Measurements from ENCODE around the gene PDE4D.

The PDE4D gene

DNA sequence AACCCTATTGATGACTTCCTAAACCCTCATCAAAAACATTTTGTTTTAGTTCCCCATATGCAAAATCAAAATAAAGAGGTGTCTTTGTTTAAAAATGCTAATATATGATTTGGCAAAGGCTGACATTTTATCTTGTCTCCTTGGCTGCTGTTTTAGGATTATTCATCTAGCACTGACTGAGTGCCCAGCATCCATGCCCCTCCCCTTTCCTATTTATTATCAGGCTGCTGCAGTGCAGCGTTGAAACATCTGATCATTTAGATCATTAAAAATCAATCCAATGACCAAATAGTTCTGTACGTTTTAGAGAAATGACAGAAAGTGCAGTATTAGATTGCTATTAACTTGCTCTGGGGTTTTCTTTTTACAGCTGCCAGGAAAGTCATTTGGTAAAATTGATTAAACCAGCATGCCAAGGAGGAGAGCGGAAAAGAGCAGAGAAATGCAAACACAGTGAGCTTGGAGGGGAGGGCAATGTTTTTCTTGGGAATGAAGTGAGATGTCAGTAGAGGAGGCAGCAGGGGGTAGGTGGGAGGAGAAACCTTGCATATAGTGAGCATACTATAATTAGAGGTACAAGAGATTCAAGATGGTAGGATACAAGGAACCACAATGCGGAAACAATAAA is 286.3 kb downstream of the PDE4D start:
- Histone ChIP-seq H3K23ac (ENCODE audit: low read depth, low read length, poor library complexity) (no peak overlapping the region), H4K8ac (ENCODE audit: low read depth, low read length) (no peak overlapping the region), H3K9me3 (replicated peaks in 1 of 2; ENCODE audit: control insufficient read depth in 2 of 2, insufficient read depth in 1 of 2, low read depth in 1 of 2, low read length in 2 of 2) (no peaks in the 10 kb centered on the region), H2BK15ac (ENCODE audit: low read length) (no peak overlapping the region), H2AK5ac (ENCODE audit: low read depth, low read length) (no peak overlapping the region), H3K18ac (ENCODE audit: low read length) (no peak overlapping the region), H2BK120ac (ENCODE audit: low read depth, low read length) (no peak overlapping the region), H3K27ac (replicated peaks; ENCODE audit: low read length) (no peak overlapping the region), H3K9ac (ENCODE audit: low read depth, low read length, poor library complexity) (no peak overlapping the region), H3K4me3 (ENCODE audit: low read length in 2 of 2) (no peak overlapping the region), H3K79me1 (ENCODE audit: low read depth, low read length) (no peaks in the 10 kb centered on the region), H3K14ac (ENCODE audit: low read length) (no peak overlapping the region), H3K4me1 (ENCODE audit: control insufficient read depth in 2 of 2, insufficient read depth in 1 of 2, low read depth in 1 of 2, low read length in 2 of 2) (no peaks in the 10 kb centered on the region), H2AFZ (ENCODE audit: low read length) (no peak overlapping the region), H3K4ac (ENCODE audit: low read length) (no peak overlapping the region), H2BK12ac (ENCODE audit: low read length) (no peak overlapping the region), H3K4me2 (ENCODE audit: insufficient read depth, low read length, poor library complexity, severe bottlenecking) (no peak overlapping the region), H3K27me3 (ENCODE audit: control insufficient read depth in 3 of 3, insufficient read depth in 3 of 3, low read depth in 1 of 3, low read length in 3 of 3) (no peaks in the 10 kb centered on the region), H2BK5ac (ENCODE audit: low read length) (no peak overlapping the region), H4K91ac (ENCODE audit: low read depth, low read length, poor library complexity) (no peak overlapping the region), H3K36me3 (replicated peaks in 1 of 2; ENCODE audit: control insufficient read depth in 2 of 2, insufficient read depth in 2 of 2, low read length in 2 of 2) (no peaks in the 10 kb centered on the region)
- WGBS, 2 donors (ENCODE audit: extremely low coverage in 2 of 2, insufficient read length in 2 of 2, insufficient replicate concordance in 1 of 2): no CpG with 5 or more reads among the region's 4 CpGs
- no peak for DNase-seq (ENCODE audit: low spot score)

DNA sequence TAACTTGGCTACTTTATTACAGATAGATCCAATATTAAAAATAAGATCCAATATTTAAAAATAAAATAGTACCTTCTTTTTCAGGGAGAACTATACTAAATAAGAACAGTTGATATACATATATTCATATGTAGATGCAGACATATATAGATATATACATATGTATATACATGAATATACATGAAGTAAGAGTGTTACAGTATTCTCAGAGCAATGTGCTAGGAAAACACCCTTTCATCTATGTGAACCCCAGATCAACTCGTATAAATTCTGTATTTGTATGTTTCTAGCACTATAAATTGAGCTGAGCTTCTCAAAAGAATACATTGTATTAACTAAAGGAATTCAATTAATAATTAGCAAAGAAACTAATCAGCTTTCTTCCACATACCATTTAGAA is 287.6 kb downstream of the PDE4D start:
- H3K4me3 ChIP-seq (ENCODE audit: low read length in 2 of 2): no peak overlapping the region
- H3K9me3 ChIP-seq (replicated peaks in 1 of 2; ENCODE audit: control insufficient read depth in 2 of 2, insufficient read depth in 1 of 2, low read depth in 1 of 2, low read length in 2 of 2): no peaks in the 10 kb centered on the region
- H4K8ac ChIP-seq (ENCODE audit: low read depth, low read length): no peak overlapping the region
- H3K27ac ChIP-seq (replicated peaks; ENCODE audit: low read length): no peak overlapping the region
- H3K9ac ChIP-seq (ENCODE audit: low read depth, low read length, poor library complexity): no peak overlapping the region
- no peak overlapping the region for H3K4ac ChIP-seq (ENCODE audit: low read length)
- DNase-seq (ENCODE audit: low spot score): no peak
- no peak overlapping the region for H2BK15ac ChIP-seq (ENCODE audit: low read length)
- no peak overlapping the region for H2BK5ac ChIP-seq (ENCODE audit: low read length)
- H2AK5ac ChIP-seq (ENCODE audit: low read depth, low read length): no peak overlapping the region
- H3K4me2 ChIP-seq (ENCODE audit: insufficient read depth, low read length, poor library complexity, severe bottlenecking): no peak overlapping the region
- no peak overlapping the region for H4K91ac ChIP-seq (ENCODE audit: low read depth, low read length, poor library complexity)
- no peaks in the 10 kb centered on the region for H3K27me3 ChIP-seq (ENCODE audit: control insufficient read depth in 3 of 3, insufficient read depth in 3 of 3, low read depth in 1 of 3, low read length in 3 of 3)
- no peaks in the 10 kb centered on the region for H3K36me3 ChIP-seq (replicated peaks in 1 of 2; ENCODE audit: control insufficient read depth in 2 of 2, insufficient read depth in 2 of 2, low read length in 2 of 2)
- H2AFZ ChIP-seq (ENCODE audit: low read length): no peak overlapping the region
- no peak overlapping the region for H3K18ac ChIP-seq (ENCODE audit: low read length)
- H2BK12ac ChIP-seq (ENCODE audit: low read length): no peak overlapping the region
- no peak overlapping the region for H3K14ac ChIP-seq (ENCODE audit: low read length)
- H3K79me1 ChIP-seq (ENCODE audit: low read depth, low read length): no peaks in the 10 kb centered on the region
- H2BK120ac ChIP-seq (ENCODE audit: low read depth, low read length): no peak overlapping the region
- no peaks in the 10 kb centered on the region for H3K4me1 ChIP-seq (ENCODE audit: control insufficient read depth in 2 of 2, insufficient read depth in 1 of 2, low read depth in 1 of 2, low read length in 2 of 2)
- no CpG with 5 or more reads among the region's 1 CpG for WGBS, 2 donors (ENCODE audit: extremely low coverage in 2 of 2, insufficient read length in 2 of 2, insufficient replicate concordance in 1 of 2)
- no peak overlapping the region for H3K23ac ChIP-seq (ENCODE audit: low read depth, low read length, poor library complexity)

DNA sequence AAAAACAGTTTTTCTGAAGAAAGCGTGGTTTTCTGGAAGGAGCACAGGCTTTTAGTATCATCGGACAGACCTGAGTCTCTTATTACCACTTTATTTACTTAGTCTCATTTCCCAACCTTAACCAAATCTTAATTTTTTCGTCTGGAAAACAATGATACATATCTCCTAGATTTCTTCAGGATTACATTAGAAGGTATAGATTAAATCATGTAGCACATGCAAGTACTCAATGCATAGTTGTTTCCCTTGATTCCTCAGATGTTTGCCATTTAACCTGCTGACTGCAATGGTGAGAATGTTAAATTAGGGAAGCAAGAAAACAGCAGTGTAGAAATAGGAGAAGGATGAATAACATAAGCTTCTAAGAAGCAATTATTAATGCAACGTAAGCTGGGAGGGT is 289.4 kb downstream of the PDE4D start:
- Histone ChIP-seq H2AK5ac (ENCODE audit: low read depth, low read length) (no peak overlapping the region), H3K4me1 (ENCODE audit: control insufficient read depth in 2 of 2, insufficient read depth in 1 of 2, low read depth in 1 of 2, low read length in 2 of 2) (no peaks in the 10 kb centered on the region), H3K4me2 (ENCODE audit: insufficient read depth, low read length, poor library complexity, severe bottlenecking) (no peak overlapping the region), H3K18ac (ENCODE audit: low read length) (no peak overlapping the region), H3K27me3 (ENCODE audit: control insufficient read depth in 3 of 3, insufficient read depth in 3 of 3, low read depth in 1 of 3, low read length in 3 of 3) (no peaks in the 10 kb centered on the region), H4K91ac (ENCODE audit: low read depth, low read length, poor library complexity) (no peak overlapping the region), H3K9me3 (replicated peaks in 1 of 2; ENCODE audit: control insufficient read depth in 2 of 2, insufficient read depth in 1 of 2, low read depth in 1 of 2, low read length in 2 of 2) (no peaks in the 10 kb centered on the region), H4K8ac (ENCODE audit: low read depth, low read length) (no peak overlapping the region), H3K9ac (ENCODE audit: low read depth, low read length, poor library complexity) (no peak overlapping the region), H2BK12ac (ENCODE audit: low read length) (no peak overlapping the region), H2AFZ (ENCODE audit: low read length) (no peak overlapping the region), H3K4me3 (ENCODE audit: low read length in 2 of 2) (no peak overlapping the region), H3K14ac (ENCODE audit: low read length) (no peak overlapping the region), H3K36me3 (replicated peaks in 1 of 2; ENCODE audit: control insufficient read depth in 2 of 2, insufficient read depth in 2 of 2, low read length in 2 of 2) (no peaks in the 10 kb centered on the region), H2BK15ac (ENCODE audit: low read length) (no peak overlapping the region), H3K27ac (replicated peaks; ENCODE audit: low read length) (no peak overlapping the region), H3K23ac (ENCODE audit: low read depth, low read length, poor library complexity) (no peak overlapping the region), H3K79me1 (ENCODE audit: low read depth, low read length) (no peaks in the 10 kb centered on the region), H2BK5ac (ENCODE audit: low read length) (no peak overlapping the region), H2BK120ac (ENCODE audit: low read depth, low read length) (no peak overlapping the region), H3K4ac (ENCODE audit: low read length) (no peak overlapping the region)
- no peak for DNase-seq (ENCODE audit: low spot score)
- no CpG with 5 or more reads among the region's 4 CpGs for WGBS, 2 donors (ENCODE audit: extremely low coverage in 2 of 2, insufficient read length in 2 of 2, insufficient replicate concordance in 1 of 2)

DNA sequence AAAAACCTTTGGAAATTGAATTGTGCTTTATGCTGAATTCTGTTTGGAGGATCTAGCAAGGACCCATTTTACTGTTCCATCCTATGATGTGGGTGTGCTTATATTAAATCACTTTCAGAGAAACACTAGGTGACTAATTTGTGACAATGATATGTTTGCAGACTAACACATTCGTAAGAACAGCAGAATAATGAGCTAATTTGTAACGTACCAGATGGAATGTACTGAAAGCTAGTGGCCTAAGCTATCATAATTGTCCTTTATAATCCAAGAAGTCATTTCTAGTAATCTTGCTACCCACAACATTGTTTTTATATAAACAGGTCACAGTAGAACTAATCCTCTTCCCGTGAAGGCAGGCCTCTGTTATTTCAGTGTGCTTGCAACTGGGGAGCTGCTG is 292.5 kb downstream of the PDE4D start:
- Histone ChIP-seq H3K14ac (ENCODE audit: low read length) (no peak overlapping the region), H2BK120ac (ENCODE audit: low read depth, low read length) (no peak overlapping the region), H3K4ac (ENCODE audit: low read length) (no peak overlapping the region), H3K9ac (ENCODE audit: low read depth, low read length, poor library complexity) (no peak overlapping the region), H4K8ac (ENCODE audit: low read depth, low read length) (no peak overlapping the region), H2AFZ (ENCODE audit: low read length) (peak overlapping the region; percentile 15), H3K27me3 (ENCODE audit: control insufficient read depth in 3 of 3, insufficient read depth in 3 of 3, low read depth in 1 of 3, low read length in 3 of 3) (no peaks in the 10 kb centered on the region), H4K91ac (ENCODE audit: low read depth, low read length, poor library complexity) (no peak overlapping the region), H2BK15ac (ENCODE audit: low read length) (no peak overlapping the region), H3K4me3 (ENCODE audit: low read length in 2 of 2) (no peak overlapping the region), H3K18ac (ENCODE audit: low read length) (no peak overlapping the region), H2BK5ac (ENCODE audit: low read length) (no peak overlapping the region), H3K23ac (ENCODE audit: low read depth, low read length, poor library complexity) (no peak overlapping the region), H2AK5ac (ENCODE audit: low read depth, low read length) (no peak overlapping the region), H3K9me3 (replicated peaks in 1 of 2; ENCODE audit: control insufficient read depth in 2 of 2, insufficient read depth in 1 of 2, low read depth in 1 of 2, low read length in 2 of 2) (no peaks in the 10 kb centered on the region), H2BK12ac (ENCODE audit: low read length) (no peak overlapping the region), H3K36me3 (replicated peaks in 1 of 2; ENCODE audit: control insufficient read depth in 2 of 2, insufficient read depth in 2 of 2, low read length in 2 of 2) (no peaks in the 10 kb centered on the region), H3K4me1 (ENCODE audit: control insufficient read depth in 2 of 2, insufficient read depth in 1 of 2, low read depth in 1 of 2, low read length in 2 of 2) (peaks cover 0 to 12% of the 10 kb centered on the region in 2 donors), H3K79me1 (ENCODE audit: low read depth, low read length) (no peaks in the 10 kb centered on the region), H3K27ac (replicated peaks; ENCODE audit: low read length) (no peak overlapping the region), H3K4me2 (ENCODE audit: insufficient read depth, low read length, poor library complexity, severe bottlenecking) (no peak overlapping the region)
- DNase-seq (ENCODE audit: low spot score): no peak
- WGBS, 2 donors (ENCODE audit: extremely low coverage in 2 of 2, insufficient read length in 2 of 2, insufficient replicate concordance in 1 of 2): no CpG with 5 or more reads among the region's 3 CpGs
